ENCODE results near the gene ASS1. TPM values are rescaled to one million over a fixed set of nuclear protein-coding genes. Genes with fewer than 3 reads are reported as not detected.

Gene ASS1
- total and polyA plus RNA-seq, 7 donors, result 31.0 to 74.4 (median 67.0) TPM

DNA sequence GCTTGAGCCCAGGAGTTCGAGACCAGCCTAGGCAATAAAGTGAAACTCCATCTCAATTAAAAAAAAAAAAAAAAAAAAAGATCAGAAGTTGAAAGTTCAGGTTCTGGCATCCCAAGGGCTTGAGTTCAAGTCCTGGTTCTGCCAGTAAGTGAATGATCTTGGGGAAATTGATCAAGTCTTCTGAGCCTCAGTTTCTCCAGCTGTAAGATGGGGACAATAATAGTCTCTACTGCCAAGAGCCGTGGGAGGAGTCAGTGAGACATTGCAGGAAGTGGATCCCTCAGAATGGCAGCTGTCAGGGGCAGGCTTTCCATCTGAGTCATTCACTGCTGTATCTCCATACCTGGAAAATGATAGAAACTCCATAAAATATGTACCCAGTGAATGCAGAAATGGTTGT is 96.8 kb downstream of the ASS1 start:
- no peaks in the 10 kb centered on the region for H3K4me1 ChIP-seq
- WGBS, 3 donors, result 65 to 73% (median 67%) methylated on average over 2 of the region's 2 CpGs
- peaks cover 0 to 48% (median 18%) of the 10 kb centered on the region in 3 donors for H3K27me3 ChIP-seq (ENCODE audit: insufficient read depth in 3 of 3, low read length in 2 of 3)
- H3K27ac ChIP-seq, result no peak overlapping the region
- no peak for DNase-seq
- H3K4me3 ChIP-seq, result no peak overlapping the region
- no peak for ATAC-seq
- H3K9me3 ChIP-seq, result no peaks in the 10 kb centered on the region
- no peaks in the 10 kb centered on the region for H3K36me3 ChIP-seq (ENCODE audit: insufficient read depth in 1 of 2, low read depth in 1 of 2)
- intact Hi-C loops (cut with DNase I), result no loop called here
- TF ChIP-seq, protein P1, sequence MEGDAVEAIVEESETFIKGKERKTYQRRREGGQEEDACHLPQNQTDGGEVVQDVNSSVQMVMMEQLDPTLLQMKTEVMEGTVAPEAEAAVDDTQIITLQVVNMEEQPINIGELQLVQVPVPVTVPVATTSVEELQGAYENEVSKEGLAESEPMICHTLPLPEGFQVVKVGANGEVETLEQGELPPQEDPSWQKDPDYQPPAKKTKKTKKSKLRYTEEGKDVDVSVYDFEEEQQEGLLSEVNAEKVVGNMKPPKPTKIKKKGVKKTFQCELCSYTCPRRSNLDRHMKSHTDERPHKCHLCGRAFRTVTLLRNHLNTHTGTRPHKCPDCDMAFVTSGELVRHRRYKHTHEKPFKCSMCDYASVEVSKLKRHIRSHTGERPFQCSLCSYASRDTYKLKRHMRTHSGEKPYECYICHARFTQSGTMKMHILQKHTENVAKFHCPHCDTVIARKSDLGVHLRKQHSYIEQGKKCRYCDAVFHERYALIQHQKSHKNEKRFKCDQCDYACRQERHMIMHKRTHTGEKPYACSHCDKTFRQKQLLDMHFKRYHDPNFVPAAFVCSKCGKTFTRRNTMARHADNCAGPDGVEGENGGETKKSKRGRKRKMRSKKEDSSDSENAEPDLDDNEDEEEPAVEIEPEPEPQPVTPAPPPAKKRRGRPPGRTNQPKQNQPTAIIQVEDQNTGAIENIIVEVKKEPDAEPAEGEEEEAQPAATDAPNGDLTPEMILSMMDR (IDR thresholded peaks at IDR 0.05), result no peak

GRCh38 chr9:130542038-130542437 is 97.3 kb downstream of the ASS1 start:
- intact Hi-C loops (cut with DNase I), result no loop called here
- ATAC-seq (no peak), DNase-seq (no peak)
- no peaks in the 10 kb centered on the region for H3K36me3 ChIP-seq (ENCODE audit: insufficient read depth in 1 of 2, low read depth in 1 of 2)
- no peaks in the 10 kb centered on the region for H3K4me1 ChIP-seq
- H3K4me3 ChIP-seq, result no peak overlapping the region
- 70 to 84% (median 72%) methylated on average over 5 of the region's 5 CpGs for WGBS, 3 donors
- TF ChIP-seq, protein P1 (IDR thresholded peaks at IDR 0.05), result no peak
- H3K27me3 ChIP-seq (ENCODE audit: insufficient read depth in 3 of 3, low read length in 2 of 3), result peaks cover 0 to 42% (median 16%) of the 10 kb centered on the region in 3 donors
- H3K9me3 ChIP-seq, result no peaks in the 10 kb centered on the region
- no peak overlapping the region for H3K27ac ChIP-seq

GRCh38 chr9:130542457-130543228 is 97.9 kb downstream of the ASS1 start:
- intact Hi-C loops (cut with DNase I), result no loop called here
- H3K4me3 ChIP-seq, result no peak overlapping the region
- no peaks in the 10 kb centered on the region for H3K36me3 ChIP-seq (ENCODE audit: insufficient read depth in 1 of 2, low read depth in 1 of 2)
- H3K9me3 ChIP-seq, result no peaks in the 10 kb centered on the region
- TF ChIP-seq, protein P1 (IDR thresholded peaks at IDR 0.05), result no peak
- ATAC-seq (no peak), DNase-seq (no peak)
- H3K4me1 ChIP-seq, result no peaks in the 10 kb centered on the region
- H3K27me3 ChIP-seq (ENCODE audit: insufficient read depth in 3 of 3, low read length in 2 of 3), result peaks cover 0 to 36% (median 11%) of the 10 kb centered on the region in 3 donors
- WGBS, 3 donors, result 57 to 60% (median 59%) methylated on average over 7 of the region's 7 CpGs
- no peak overlapping the region for H3K27ac ChIP-seq

DNA sequence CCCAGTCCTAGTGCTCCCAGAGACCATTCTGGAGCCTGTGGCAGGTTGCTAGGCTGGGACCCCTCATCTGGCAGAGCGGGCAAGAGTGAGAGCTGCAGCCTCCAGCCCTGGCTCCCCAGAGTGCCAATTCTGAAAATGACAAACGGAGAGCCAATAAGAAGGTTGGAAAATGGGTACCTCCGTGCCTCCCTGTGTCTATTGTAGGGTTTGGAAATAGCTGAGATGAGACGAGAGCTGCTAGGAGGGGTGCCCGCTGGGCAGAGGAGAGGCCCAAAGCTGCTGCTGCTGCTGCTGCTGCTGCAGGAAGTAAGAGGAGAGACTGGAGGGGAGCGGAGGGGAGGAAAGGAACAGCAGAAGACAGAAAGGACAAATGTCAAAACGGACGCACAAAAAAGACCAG is 98.6 kb downstream of the ASS1 start:
- Histone ChIP-seq H3K27ac (no peak overlapping the region), H3K9me3 (no peaks in the 10 kb centered on the region), H3K4me1 (no peaks in the 10 kb centered on the region), H3K27me3 (ENCODE audit: insufficient read depth in 3 of 3, low read length in 2 of 3) (peaks cover 0 to 32% (median 10%) of the 10 kb centered on the region in 3 donors), H3K4me3 (no peak overlapping the region), H3K36me3 (ENCODE audit: insufficient read depth in 1 of 2, low read depth in 1 of 2) (no peaks in the 10 kb centered on the region)
- WGBS, 3 donors, result 52 to 70% (median 60%) methylated on average over 7 to 8 of the region's 8 CpGs
- intact Hi-C loops (cut with DNase I), result no loop called here
- TF ChIP-seq, protein P1 (IDR thresholded peaks at IDR 0.05), result no peak
- no peak for ATAC-seq
- DNase-seq, result no peak
